Ectodermal cell (in vitro differentiated cells): Measurements from ENCODE around the gene GNG7.
A peak's percentile ranks its signal among the peaks of the same experiment; 100 is the strongest.

ENCODE experiments used
- H3K27ac ChIP-seq: 2 replicates; pipeline ENCODE4 v1.7.0; 2013; ENCODE audit warnings: mild to moderate bottlenecking, low read depth, low read length; ENCODE audit not compliant: insufficient read depth, poor library complexity, severe bottlenecking
- H3K27me3 ChIP-seq: 2 replicates; pipeline ENCODE4 v1.7.0; 2013; ENCODE audit warnings: mild to moderate bottlenecking, low read length; ENCODE audit not compliant: insufficient read depth, control insufficient read depth, poor library complexity, severe bottlenecking
- H3K36me3 ChIP-seq: one replicate; pipeline ENCODE4 v1.7.0; 2013; ENCODE audit warnings: low read length; ENCODE audit not compliant: control insufficient read depth, insufficient read depth
- H3K4me1 ChIP-seq: one replicate; pipeline ENCODE4 v1.7.0; 2013; ENCODE audit warnings: low read length; ENCODE audit not compliant: control insufficient read depth, insufficient read depth
- H3K4me3 ChIP-seq: 2 replicates; pipeline ENCODE4 v1.7.0; 2013; ENCODE audit warnings: low read depth, low read length, control low read depth; ENCODE audit not compliant: insufficient read depth
- H3K9me3 ChIP-seq: 2 replicates; pipeline ENCODE4 v1.7.0; 2013; ENCODE audit warnings: mild to moderate bottlenecking, low read length, moderate library complexity; ENCODE audit not compliant: control insufficient read depth
- WGBS, 2 experiments: methylation state at CpG; one replicate each; pipeline ENCODE4 v1.1.7; 2013; ENCODE audit warnings: missing lambda C conversion rate in 2 of 2; 5-methylcytosine and 5-hydroxymethylcytosine counted together

GNG7 gene

GRCh38 chr19:2726904-2727639 is 24.6 kb upstream of the GNG7 start:
- Histone ChIP-seq H3K36me3 (no peaks in the 10 kb centered on the region), H3K27ac (no peak overlapping the region)
- WGBS, 2 experiments, result 47 to 49% methylated on average over 26 of the region's 26 CpGs

GRCh38 chr19:2726160-2726855 is 23.8 kb upstream of the GNG7 start:
- H3K4me3 ChIP-seq, result no peak overlapping the region
- H3K9me3 ChIP-seq, result no peaks in the 10 kb centered on the region
- H3K4me1 ChIP-seq, result peaks cover 7% of the 10 kb centered on the region
- H3K36me3 ChIP-seq, result no peaks in the 10 kb centered on the region
- peaks cover 33% of the 10 kb centered on the region for H3K27me3 ChIP-seq
- WGBS, 2 experiments, result 84 to 86% methylated on average over 15 of the region's 15 CpGs
- H3K27ac ChIP-seq, result no peak overlapping the region

More at GRCh38 chr19:2726904-2727639, 24.6 kb upstream of the GNG7 start:
- peaks cover 3% of the 10 kb centered on the region for H3K4me1 ChIP-seq
- no peak overlapping the region for H3K4me3 ChIP-seq
- H3K27me3 ChIP-seq, result peaks cover 25% of the 10 kb centered on the region
- no peaks in the 10 kb centered on the region for H3K9me3 ChIP-seq

DNA sequence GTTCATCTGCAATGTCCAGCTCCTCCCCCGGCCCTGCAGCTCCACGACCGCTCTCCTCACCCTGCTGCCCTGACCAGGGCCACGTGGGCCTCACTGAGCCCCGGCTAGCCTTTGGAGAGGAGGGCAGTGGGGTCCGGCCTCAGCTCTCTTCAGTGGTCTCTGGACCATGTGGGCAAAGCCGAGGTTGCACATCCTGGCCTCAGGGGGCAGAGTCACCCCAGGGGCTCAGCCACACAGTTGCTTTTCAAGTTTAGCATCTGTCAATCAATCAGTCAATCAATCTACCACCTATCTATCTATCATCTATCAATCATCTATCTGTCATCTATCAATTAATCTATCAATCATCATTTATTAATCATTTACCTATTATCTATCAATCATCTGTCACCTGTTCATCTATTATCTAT is 21.7 kb upstream of the GNG7 start:
- 67 to 71% methylated on average over 7 of the region's 7 CpGs for WGBS, 2 experiments
- no peak overlapping the region for H3K4me3 ChIP-seq
- no peaks in the 10 kb centered on the region for H3K9me3 ChIP-seq
- peaks cover 43% of the 10 kb centered on the region for H3K27me3 ChIP-seq
- peaks cover 19% of the 10 kb centered on the region for H3K4me1 ChIP-seq
- no peaks in the 10 kb centered on the region for H3K36me3 ChIP-seq
- no peak overlapping the region for H3K27ac ChIP-seq

- Histone ChIP-seq H3K4me1 (peaks cover 19% of the 10 kb centered on the region), H3K27ac (no peak overlapping the region)
- WGBS, 2 experiments, result 78 to 83% methylated on average over 14 of the region's 14 CpGs
These were observed 21.3 kb upstream of the GNG7 start for GRCh38 chr19:2723747-2724146.

GRCh38 chr19:2723345-2723715 is 20.8 kb upstream of the GNG7 start:
- no peak overlapping the region for H3K4me3 ChIP-seq
- no peaks in the 10 kb centered on the region for H3K9me3 ChIP-seq
- peaks cover 43% of the 10 kb centered on the region for H3K27me3 ChIP-seq
- no peaks in the 10 kb centered on the region for H3K36me3 ChIP-seq
- 91 to 92% methylated on average over 13 of the region's 13 CpGs for WGBS, 2 experiments
- H3K27ac ChIP-seq, result no peak overlapping the region
- H3K4me1 ChIP-seq, result peaks cover 19% of the 10 kb centered on the region

More at GRCh38 chr19:2723747-2724146, 21.3 kb upstream of the GNG7 start:
- Histone ChIP-seq H3K36me3 (no peaks in the 10 kb centered on the region), H3K27me3 (peaks cover 43% of the 10 kb centered on the region), H3K4me3 (no peak overlapping the region), H3K9me3 (no peaks in the 10 kb centered on the region)

GRCh38 chr19:2722541-2723344 is 20.2 kb upstream of the GNG7 start:
- peaks cover 19% of the 10 kb centered on the region for H3K4me1 ChIP-seq
- no peaks in the 10 kb centered on the region for H3K36me3 ChIP-seq
- H3K9me3 ChIP-seq, result no peaks in the 10 kb centered on the region
- no peak overlapping the region for H3K27ac ChIP-seq
- H3K4me3 ChIP-seq, result no peak overlapping the region
- WGBS, 2 experiments, result 80 to 82% methylated on average over 28 of the region's 28 CpGs
- H3K27me3 ChIP-seq, result peaks cover 43% of the 10 kb centered on the region

DNA sequence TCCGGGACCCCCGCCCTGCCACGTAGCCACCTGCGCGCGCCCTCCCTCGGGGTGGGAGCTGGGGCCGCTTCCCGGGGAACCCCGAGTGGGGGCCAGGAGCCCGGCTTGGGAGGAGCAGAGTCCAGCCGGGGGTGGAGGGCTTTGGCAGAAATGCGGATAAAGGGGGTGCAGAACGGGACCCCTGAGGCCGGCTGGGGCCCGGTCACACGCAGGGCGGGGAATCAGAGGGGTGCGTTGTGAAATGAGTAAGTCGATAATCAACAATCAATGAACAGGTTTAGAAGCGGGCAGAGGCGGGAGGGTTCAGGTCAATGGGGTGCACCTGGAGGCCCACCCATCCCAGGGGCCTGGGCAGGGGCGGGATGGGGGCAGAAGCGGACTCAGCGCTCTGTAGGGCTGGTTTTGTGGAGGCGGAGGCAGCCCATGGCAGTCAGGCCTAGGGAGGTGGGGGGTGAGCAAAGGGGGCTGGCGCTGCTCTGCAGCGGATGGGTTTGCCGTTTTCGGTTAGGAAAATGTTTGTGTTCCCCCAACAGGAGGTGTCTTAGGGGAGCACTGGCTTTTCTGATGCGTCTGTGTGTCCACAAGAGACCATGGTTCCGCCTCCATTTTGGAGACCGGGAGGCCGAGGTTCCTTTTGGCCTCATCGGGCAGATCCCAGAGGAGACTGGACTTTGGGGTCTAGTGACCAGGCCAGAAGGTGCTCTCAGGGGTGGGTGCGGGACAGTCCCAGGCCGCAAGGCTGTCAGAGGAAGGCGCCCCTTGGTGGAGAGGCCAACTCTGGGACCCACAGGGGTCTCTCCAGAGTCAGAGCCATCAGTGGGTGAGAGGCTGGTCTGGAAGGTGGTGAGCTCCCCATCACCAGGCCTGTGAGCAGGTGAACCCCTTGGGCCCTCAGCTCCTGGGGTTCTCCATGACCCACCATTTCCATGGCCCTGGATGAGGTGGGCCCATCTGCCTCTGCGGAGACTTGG is 19.4 kb upstream of the GNG7 start:
- H3K4me3 ChIP-seq, result peak overlapping the region; percentile 38

GRCh38 chr19:2720777-2721569 is 18.5 kb upstream of the GNG7 start, which contains the start of gene DIRAS1:
TSS of gene DIRAS1 (minus strand) at chr19:2721372. CDS start at chr19:2717806, 3,566 bp downstream.
- H3K27me3 ChIP-seq, result peaks cover 30% of the 10 kb centered on the region
- H3K36me3 ChIP-seq, result no peaks in the 10 kb centered on the region
- peaks cover 16% of the 10 kb centered on the region for H3K4me1 ChIP-seq
- peak within 1 kb of the TSS; percentile 42 for H3K4me3 ChIP-seq
- H3K9me3 ChIP-seq, result no peaks in the 10 kb centered on the region
- H3K27ac ChIP-seq, result no peak within 1 kb of the TSS
- 1% methylated on average over 100 of the region's 100 CpGs for WGBS, 2 experiments

More for the DNA sequence above, 19.4 kb upstream of the GNG7 start:
- Histone ChIP-seq H3K27me3 (peaks cover 38% of the 10 kb centered on the region), H3K27ac (no peak overlapping the region), H3K36me3 (no peaks in the 10 kb centered on the region), H3K4me1 (peaks cover 19% of the 10 kb centered on the region), H3K9me3 (no peaks in the 10 kb centered on the region)
- 33 to 35% methylated on average over 39 of the region's 39 CpGs for WGBS, 2 experiments
